HT-29 (cell line): ENCODE measurements around the gene BABAM2. TPM values are rescaled to one million over a fixed set of nuclear protein-coding genes. Genes with fewer than 3 reads are reported as not detected.
"Not testable (repeated sequence)": the region's sequence is repeated elsewhere in the genome, so short reads cannot be mapped to it uniquely, and the experiment has no call there.

Source experiments
- DNase-seq: peaks from one replicate; pipeline ENCODE4 v3.0.0-alpha.2; 2015; ENCODE audit warnings: low spot score
- total RNA-seq: library from RNA; depleted of rRNA; stranded (reverse); fragments of >200 nt; shearing (Covaris generic); gene quantifications from 2 replicates; pipeline ENCODE4 v1.2.3, GENCODE V29; 2014; rRNA removed

BABAM2 gene
- total RNA-seq = 7.0 and 10.5 TPM in 2 replicates

- DNase-seq = peak; percentile 87
These were observed at the start of gene BABAM2, which contains the start of gene RBKS for GRCh38 chr2:27890146-27890923. Gene BABAM2, plus strand, starts transcription at chr2:27890729. Its CDS starts 3,828 bp downstream, at chr2:27894557. Gene RBKS, minus strand, starts transcription at chr2:27890387. Its CDS starts 42 bp downstream, at chr2:27890345.

- no peak for DNase-seq
These were observed 47.6 kb upstream of the BABAM2 start for GRCh38 chr2:27842894-27843293.

- no peak for DNase-seq
These were observed 46.5 kb upstream of the BABAM2 start for GRCh38 chr2:27843992-27844391.

- no peak for DNase-seq
These were observed 45.7 kb upstream of the BABAM2 start for GRCh38 chr2:27844821-27845255.

- DNase-seq = no peak
These were observed 43.2 kb upstream of the BABAM2 start for GRCh38 chr2:27847333-27847732.

- no peak for DNase-seq
These were observed 40.8 kb upstream of the BABAM2 start for GRCh38 chr2:27849558-27850205.

- no peak for DNase-seq
These were observed 37.8 kb upstream of the BABAM2 start for GRCh38 chr2:27852691-27853090.

GRCh38 chr2:27854229-27854862, 36.2 kb upstream of the BABAM2 start:
- DNase-seq = peak; percentile 16

- no peak for DNase-seq
These were observed 35.1 kb upstream of the BABAM2 start for GRCh38 chr2:27855476-27855875.

- DNase-seq = no peak
These were observed 34.1 kb upstream of the BABAM2 start for GRCh38 chr2:27856386-27856785.

GRCh38 chr2:27856956-27857355, 33.6 kb upstream of the BABAM2 start:
- DNase-seq = no peak

- DNase-seq = no peak
These were observed 32.9 kb upstream of the BABAM2 start for GRCh38 chr2:27857417-27858172.

GRCh38 chr2:27860111-27860510, 30.4 kb upstream of the BABAM2 start:
- DNase-seq = no peak

GRCh38 chr2:27863146-27863545, 27.4 kb upstream of the BABAM2 start:
- no peak for DNase-seq

- DNase-seq = not testable (repeated sequence)
These were observed 26.6 kb upstream of the BABAM2 start for GRCh38 chr2:27863955-27864354.

GRCh38 chr2:27866237-27866636, 24.3 kb upstream of the BABAM2 start:
- DNase-seq = no peak

GRCh38 chr2:27869763-27870162, 20.8 kb upstream of the BABAM2 start:
- no peak for DNase-seq

- no peak for DNase-seq
These were observed 19.8 kb upstream of the BABAM2 start for GRCh38 chr2:27870724-27871123.

GRCh38 chr2:27871802-27872201, 18.7 kb upstream of the BABAM2 start:
- peak; percentile 16 for DNase-seq

- DNase-seq = no peak
These were observed 17.4 kb upstream of the BABAM2 start for GRCh38 chr2:27873091-27873490.

GRCh38 chr2:27875089-27875881, 15.2 kb upstream of the BABAM2 start:
- no peak for DNase-seq
